ENCODE data around the gene SELENON.
A peak's percentile ranks its signal among the peaks of the same experiment; 100 is the strongest.

Gene SELENON

GRCh38 chr1:25771221-25772114 lies 28.5 kb upstream of the SELENON start:
- Histone ChIP-seq H3K27ac (replicated peaks; ENCODE audit: low read length) (peak overlapping the region; percentile 62), H3K4me2 (ENCODE audit: insufficient read depth, low read length, poor library complexity, severe bottlenecking) (peak overlapping the region; percentile 35), H2BK5ac (ENCODE audit: low read length) (peak overlapping the region; percentile 91)

GRCh38 chr1:25772164-25772563 lies 27.8 kb upstream of the SELENON start:
- peak overlapping the region; percentile 20 for H2BK5ac ChIP-seq (ENCODE audit: low read length)
- peaks cover 0 to 1% (median 0%) of the 10 kb centered on the region in 3 experiments for H3K27me3 ChIP-seq (ENCODE audit: control insufficient read depth in 3 of 3, insufficient read depth in 3 of 3, low read depth in 1 of 3, low read length in 3 of 3)
- peaks cover 0 to 2% of the 10 kb centered on the region in 2 donors for H3K9me3 ChIP-seq (replicated peaks in 1 of 2; ENCODE audit: control insufficient read depth in 2 of 2, insufficient read depth in 1 of 2, low read depth in 1 of 2, low read length in 2 of 2)
- no peaks in the 10 kb centered on the region for H3K79me1 ChIP-seq (ENCODE audit: low read depth, low read length)
- DNase-seq (ENCODE audit: low spot score) = no peak
- H3K23ac ChIP-seq (ENCODE audit: low read depth, low read length, poor library complexity) = no peak overlapping the region
- no CpG with 5 or more reads among the region's 5 CpGs for WGBS, 2 donors (ENCODE audit: extremely low coverage in 2 of 2, insufficient read length in 2 of 2, insufficient replicate concordance in 1 of 2)
- H3K4me1 ChIP-seq (ENCODE audit: control insufficient read depth in 2 of 2, insufficient read depth in 1 of 2, low read depth in 1 of 2, low read length in 2 of 2) = peaks cover 26 to 33% of the 10 kb centered on the region in 2 donors
- H3K14ac ChIP-seq (ENCODE audit: low read length) = no peak overlapping the region
- no peak overlapping the region for H3K4me3 ChIP-seq (ENCODE audit: low read length in 2 of 2)
- H3K27ac ChIP-seq (replicated peaks; ENCODE audit: low read length) = peak overlapping the region; percentile 54
- H4K91ac ChIP-seq (ENCODE audit: low read depth, low read length, poor library complexity) = peak overlapping the region; percentile 7
- H3K9ac ChIP-seq (ENCODE audit: low read depth, low read length, poor library complexity) = peak overlapping the region; percentile 33
- H3K36me3 ChIP-seq (replicated peaks in 1 of 2; ENCODE audit: control insufficient read depth in 2 of 2, insufficient read depth in 2 of 2, low read length in 2 of 2) = peaks cover 0 to 2% of the 10 kb centered on the region in 2 donors
- H2BK120ac ChIP-seq (ENCODE audit: low read depth, low read length) = peak overlapping the region; percentile 36
- peak overlapping the region; percentile 40 for H3K4ac ChIP-seq (ENCODE audit: low read length)
- H2AK5ac ChIP-seq (ENCODE audit: low read depth, low read length) = peak overlapping the region; percentile 42
- peak overlapping the region; percentile 34 for H3K4me2 ChIP-seq (ENCODE audit: insufficient read depth, low read length, poor library complexity, severe bottlenecking)
- H2AFZ ChIP-seq (ENCODE audit: low read length) = no peak overlapping the region
- peak overlapping the region; percentile 1 for H2BK15ac ChIP-seq (ENCODE audit: low read length)
- H3K18ac ChIP-seq (ENCODE audit: low read length) = peak overlapping the region; percentile 22
- H4K8ac ChIP-seq (ENCODE audit: low read depth, low read length) = no peak overlapping the region
- H2BK12ac ChIP-seq (ENCODE audit: low read length) = peak overlapping the region; percentile 8

More at GRCh38 chr1:25771221-25772114, 28.5 kb upstream of the SELENON start:
- Histone ChIP-seq H3K4ac (ENCODE audit: low read length) (peak overlapping the region; percentile 60), H3K36me3 (replicated peaks in 1 of 2; ENCODE audit: control insufficient read depth in 2 of 2, insufficient read depth in 2 of 2, low read length in 2 of 2) (peaks cover 0 to 2% of the 10 kb centered on the region in 2 donors), H3K4me1 (ENCODE audit: control insufficient read depth in 2 of 2, insufficient read depth in 1 of 2, low read depth in 1 of 2, low read length in 2 of 2) (peaks cover 26 to 34% of the 10 kb centered on the region in 2 donors), H3K9ac (ENCODE audit: low read depth, low read length, poor library complexity) (peak overlapping the region; percentile 82), H2BK12ac (ENCODE audit: low read length) (peak overlapping the region; percentile 4), H2BK120ac (ENCODE audit: low read depth, low read length) (no peak overlapping the region), H2AK5ac (ENCODE audit: low read depth, low read length) (peak overlapping the region; percentile 79), H3K4me3 (ENCODE audit: low read length in 2 of 2) (no peak overlapping the region), H3K23ac (ENCODE audit: low read depth, low read length, poor library complexity) (peak overlapping the region; percentile 35), H3K18ac (ENCODE audit: low read length) (peak overlapping the region; percentile 98), H3K14ac (ENCODE audit: low read length) (no peak overlapping the region), H3K9me3 (replicated peaks in 1 of 2; ENCODE audit: control insufficient read depth in 2 of 2, insufficient read depth in 1 of 2, low read depth in 1 of 2, low read length in 2 of 2) (peaks cover 0 to 2% of the 10 kb centered on the region in 2 donors), H4K91ac (ENCODE audit: low read depth, low read length, poor library complexity) (peak overlapping the region; percentile 7), H3K79me1 (ENCODE audit: low read depth, low read length) (no peaks in the 10 kb centered on the region), H2BK15ac (ENCODE audit: low read length) (no peak overlapping the region), H2AFZ (ENCODE audit: low read length) (peak overlapping the region; percentile 53), H4K8ac (ENCODE audit: low read depth, low read length) (no peak overlapping the region), H3K27me3 (ENCODE audit: control insufficient read depth in 3 of 3, insufficient read depth in 3 of 3, low read depth in 1 of 3, low read length in 3 of 3) (peaks cover 0 to 1% (median 0%) of the 10 kb centered on the region in 3 experiments)
- no CpG with 5 or more reads among the region's 34 CpGs for WGBS, 2 donors (ENCODE audit: extremely low coverage in 2 of 2, insufficient read length in 2 of 2, insufficient replicate concordance in 1 of 2)
- peak; percentile 70 for DNase-seq (ENCODE audit: low spot score)

GRCh38 chr1:25772692-25773245 lies 27.2 kb upstream of the SELENON start:
- Histone ChIP-seq H4K91ac (ENCODE audit: low read depth, low read length, poor library complexity) (no peak overlapping the region), H2BK12ac (ENCODE audit: low read length) (no peak overlapping the region), H2AFZ (ENCODE audit: low read length) (no peak overlapping the region), H3K36me3 (replicated peaks in 1 of 2; ENCODE audit: control insufficient read depth in 2 of 2, insufficient read depth in 2 of 2, low read length in 2 of 2) (peaks cover 0 to 2% of the 10 kb centered on the region in 2 donors), H4K8ac (ENCODE audit: low read depth, low read length) (no peak overlapping the region), H2BK120ac (ENCODE audit: low read depth, low read length) (no peak overlapping the region), H2BK5ac (ENCODE audit: low read length) (no peak overlapping the region), H3K23ac (ENCODE audit: low read depth, low read length, poor library complexity) (no peak overlapping the region), H3K9me3 (replicated peaks in 1 of 2; ENCODE audit: control insufficient read depth in 2 of 2, insufficient read depth in 1 of 2, low read depth in 1 of 2, low read length in 2 of 2) (peaks cover 0 to 2% of the 10 kb centered on the region in 2 donors), H3K18ac (ENCODE audit: low read length) (peak overlapping the region; percentile 4), H3K79me1 (ENCODE audit: low read depth, low read length) (no peaks in the 10 kb centered on the region), H3K4me2 (ENCODE audit: insufficient read depth, low read length, poor library complexity, severe bottlenecking) (no peak overlapping the region), H3K4ac (ENCODE audit: low read length) (no peak overlapping the region), H3K14ac (ENCODE audit: low read length) (no peak overlapping the region), H3K27me3 (ENCODE audit: control insufficient read depth in 3 of 3, insufficient read depth in 3 of 3, low read depth in 1 of 3, low read length in 3 of 3) (peaks cover 0 to 1% (median 0%) of the 10 kb centered on the region in 3 experiments), H3K4me1 (ENCODE audit: control insufficient read depth in 2 of 2, insufficient read depth in 1 of 2, low read depth in 1 of 2, low read length in 2 of 2) (peaks cover 26 to 33% of the 10 kb centered on the region in 2 donors), H3K4me3 (ENCODE audit: low read length in 2 of 2) (no peak overlapping the region), H2BK15ac (ENCODE audit: low read length) (no peak overlapping the region), H2AK5ac (ENCODE audit: low read depth, low read length) (no peak overlapping the region), H3K9ac (ENCODE audit: low read depth, low read length, poor library complexity) (no peak overlapping the region), H3K27ac (replicated peaks; ENCODE audit: low read length) (no peak overlapping the region)
- DNase-seq (ENCODE audit: low spot score) = no peak
- WGBS, 2 donors (ENCODE audit: extremely low coverage in 2 of 2, insufficient read length in 2 of 2, insufficient replicate concordance in 1 of 2) = no CpG with 5 or more reads among the region's 5 CpGs

Measured in neuronal stem cell (in vitro differentiated cells).